Stimulated activated naive CD8-positive, alpha-beta T cell treated with anti-CD3 and anti-CD28 coated beads, Interleukin-15, Interleukin-2, amounts not matched to agents 100 U/mL and 50 U/mL, for 24 hours (primary cell): Measurements from ENCODE around the gene CD200.

Experiments used
- ATAC-seq: fragments of 150-1000 bp; cut with Tn5 transposase; one replicate; pipeline ENCODE4 v1.10.0; 2021
- DNase-seq: peaks from one replicate; pipeline ENCODE4 v3.0.0; 2021

CD200 gene

DNA sequence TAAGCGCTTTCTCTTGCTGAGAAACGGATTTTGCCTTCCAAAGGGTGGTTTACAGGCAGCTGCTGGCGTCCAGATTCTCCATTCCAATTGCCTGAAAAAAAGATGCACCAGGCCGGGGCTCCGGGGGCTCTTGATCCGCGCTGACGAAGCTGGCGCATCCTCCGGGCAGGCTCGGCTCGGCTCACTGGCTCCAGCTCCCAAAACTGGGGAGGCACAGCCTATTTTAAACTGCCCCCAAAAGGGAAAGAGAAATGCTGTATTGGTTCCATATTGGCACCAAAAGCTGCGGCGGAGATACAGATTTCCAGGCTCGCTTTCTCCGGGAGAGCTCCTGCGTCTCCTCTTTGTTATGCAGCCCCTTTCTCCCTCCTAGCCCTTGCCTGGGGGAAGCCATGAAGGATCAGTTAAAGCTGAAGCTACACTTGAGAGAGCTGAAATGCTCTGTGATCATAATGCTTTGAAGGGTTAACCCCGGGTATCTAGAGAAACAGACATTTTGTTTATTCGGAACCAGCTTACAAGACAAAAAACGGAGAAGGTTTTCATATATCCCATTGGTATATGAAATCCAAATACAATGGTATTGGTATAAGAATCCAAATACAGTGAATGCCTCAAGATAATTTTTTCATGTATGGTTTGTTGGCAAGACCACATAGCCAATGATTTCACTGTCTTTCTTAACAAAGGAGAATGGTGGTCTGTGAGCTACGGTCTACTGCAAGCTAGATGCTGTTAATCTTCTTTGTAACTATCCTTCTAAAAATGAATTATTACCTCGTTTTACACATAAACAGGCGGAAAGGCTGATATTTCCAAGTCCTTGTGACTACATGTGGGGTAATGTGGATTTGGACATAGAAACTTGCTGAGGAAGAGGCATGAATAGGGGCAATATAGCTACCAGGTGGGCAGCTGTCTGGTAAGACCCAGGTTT is 693 bp downstream of the CD200 start:
- ATAC-seq (peak; percentile 16), DNase-seq (peak; percentile 37)

GRCh38 chr3:112334691-112335433 is 1.9 kb downstream of the CD200 start:
- ATAC-seq (no peak), DNase-seq (no peak)

- no peak for ATAC-seq
Measured at GRCh38 chr3:112335434-112335781, 2.5 kb downstream of the CD200 start.

GRCh38 chr3:112338021-112338726 is 5.2 kb downstream of the CD200 start:
- no peak for DNase-seq
- ATAC-seq: peak; percentile 82

More at GRCh38 chr3:112335434-112335781, 2.5 kb downstream of the CD200 start:
- no peak for DNase-seq

DNA sequence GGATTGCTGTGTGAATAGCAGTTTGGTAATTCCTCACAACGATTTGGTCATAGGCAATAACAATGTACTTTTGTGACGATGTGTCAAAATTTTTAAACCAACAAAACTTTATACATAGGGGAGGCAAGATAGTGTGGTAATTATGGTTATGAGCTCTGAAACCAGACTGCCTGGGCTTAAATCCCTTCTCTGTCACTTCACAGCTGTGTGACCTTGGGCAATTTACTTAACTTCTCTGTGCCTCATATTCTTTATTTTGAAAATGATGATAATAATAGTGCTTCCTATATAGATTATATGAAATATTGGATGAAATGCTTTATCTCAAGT is 5.7 kb downstream of the CD200 start:
- ATAC-seq (no peak), DNase-seq (no peak)

DNA sequence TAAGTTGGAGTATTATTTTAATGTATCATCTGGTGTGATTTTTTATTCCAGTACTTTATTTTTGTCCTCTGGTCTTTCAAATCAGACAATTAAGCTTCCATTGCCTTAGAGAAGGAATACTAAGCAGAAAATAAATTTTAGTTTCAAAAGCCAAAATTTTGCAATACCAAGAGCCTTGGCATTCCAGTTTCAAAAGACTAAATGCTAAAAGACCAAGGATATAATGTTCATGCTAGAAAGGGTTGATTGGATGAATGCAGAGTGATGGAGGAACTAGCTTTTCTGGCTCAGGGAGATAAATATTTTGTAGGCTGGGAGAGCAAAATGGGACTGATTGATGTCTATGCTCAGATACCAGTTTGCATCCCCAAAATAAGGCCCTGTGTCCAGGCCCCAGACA is 6.2 kb downstream of the CD200 start:
- ATAC-seq: no peak

DNA sequence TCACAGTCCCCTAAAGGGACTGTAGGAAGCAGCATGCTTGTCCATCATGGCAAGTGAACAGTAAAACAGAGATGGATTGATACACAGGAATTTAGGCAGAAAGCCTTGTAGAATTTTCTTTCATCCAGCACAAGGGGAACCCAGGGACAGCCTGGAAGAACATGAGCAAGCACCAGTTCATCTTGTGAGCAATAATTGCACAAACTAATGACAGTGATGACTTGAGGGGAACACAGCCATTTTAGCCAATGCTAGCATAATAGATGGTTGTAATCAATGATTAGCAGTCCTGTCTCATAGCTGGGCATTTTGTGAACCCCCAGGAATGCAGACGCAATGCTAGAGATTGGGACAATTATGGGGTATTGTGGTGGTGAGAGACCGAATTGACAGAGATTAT is 6.7 kb downstream of the CD200 start:
- no peak for DNase-seq
- ATAC-seq: no peak

More for the DNA sequence above, 6.2 kb downstream of the CD200 start:
- DNase-seq: no peak

DNA sequence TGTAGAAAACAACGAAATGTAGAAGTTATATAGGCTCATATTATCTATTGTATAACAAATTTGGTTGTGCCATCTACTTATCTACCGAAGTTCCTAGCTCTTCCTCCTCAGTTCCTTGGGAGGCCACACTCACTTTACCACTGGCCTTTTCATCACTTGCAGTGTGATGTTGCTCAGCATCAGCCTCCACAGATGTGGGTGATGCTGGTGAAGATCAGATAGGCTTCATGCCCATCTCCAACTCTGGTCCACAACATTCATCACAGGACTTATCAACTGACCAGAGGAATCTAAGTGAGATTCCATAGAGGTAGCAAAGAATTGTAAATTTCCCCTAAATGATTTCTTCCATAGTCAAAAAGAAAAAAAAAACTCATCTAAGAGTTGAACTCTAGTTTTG is 8.4 kb downstream of the CD200 start:
- ATAC-seq: no peak
- no peak for DNase-seq

- ATAC-seq (no peak), DNase-seq (no peak)
Measured at GRCh38 chr3:112345681-112346080, 12.7 kb downstream of the CD200 start.

GRCh38 chr3:112346491-112347122 is 13.7 kb downstream of the CD200 start:
- DNase-seq (no peak), ATAC-seq (no peak)

- DNase-seq (no peak), ATAC-seq (no peak)
Measured at GRCh38 chr3:112348943-112349342, 16.0 kb downstream of the CD200 start.

DNA sequence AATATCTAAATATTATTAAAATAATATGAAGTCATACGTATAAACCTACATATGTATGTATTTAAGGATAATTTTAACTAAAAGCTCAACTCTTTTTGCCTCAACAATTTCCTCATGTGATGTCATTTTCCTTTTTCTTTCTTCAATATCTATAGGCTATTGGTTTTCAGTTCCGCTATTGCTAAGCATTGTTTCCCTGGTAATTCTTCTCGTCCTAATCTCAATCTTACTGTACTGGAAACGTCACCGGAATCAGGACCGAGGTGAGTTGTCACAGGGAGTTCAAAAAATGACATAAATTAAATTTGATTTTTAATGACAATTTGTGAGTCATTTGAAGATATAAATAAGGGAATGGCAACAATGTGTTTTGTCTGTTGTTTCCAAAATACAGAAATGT is 16.6 kb downstream of the CD200 start:
- DNase-seq (no peak), ATAC-seq (no peak)

GRCh38 chr3:112350018-112350810 is 17.3 kb downstream of the CD200 start:
- ATAC-seq: no peak
- DNase-seq: no peak

GRCh38 chr3:112351036-112351435 is 18.1 kb downstream of the CD200 start:
- no peak for DNase-seq
- no peak for ATAC-seq

DNA sequence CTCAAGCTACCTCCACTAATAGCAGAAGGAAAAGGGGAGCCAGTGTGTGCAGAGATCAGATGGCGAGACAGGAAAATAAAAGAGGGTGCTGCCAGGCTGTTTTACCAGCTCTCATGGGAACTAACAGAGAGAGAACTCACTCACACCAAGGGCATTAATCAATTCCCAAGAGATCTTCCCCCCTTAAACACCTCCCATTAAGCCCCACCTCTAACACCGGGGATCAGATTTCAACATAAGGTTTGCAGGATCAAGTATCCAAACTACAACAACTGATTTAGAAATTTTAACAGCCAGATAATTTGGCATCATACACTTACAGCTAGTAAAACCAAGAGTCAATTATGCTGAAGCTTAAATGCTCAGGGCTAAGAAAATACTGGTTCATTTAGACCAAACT is 18.9 kb downstream of the CD200 start:
- DNase-seq: no peak
- ATAC-seq: no peak

- ATAC-seq: no peak
- no peak for DNase-seq
Measured at GRCh38 chr3:112352720-112353119, 19.8 kb downstream of the CD200 start.

DNA sequence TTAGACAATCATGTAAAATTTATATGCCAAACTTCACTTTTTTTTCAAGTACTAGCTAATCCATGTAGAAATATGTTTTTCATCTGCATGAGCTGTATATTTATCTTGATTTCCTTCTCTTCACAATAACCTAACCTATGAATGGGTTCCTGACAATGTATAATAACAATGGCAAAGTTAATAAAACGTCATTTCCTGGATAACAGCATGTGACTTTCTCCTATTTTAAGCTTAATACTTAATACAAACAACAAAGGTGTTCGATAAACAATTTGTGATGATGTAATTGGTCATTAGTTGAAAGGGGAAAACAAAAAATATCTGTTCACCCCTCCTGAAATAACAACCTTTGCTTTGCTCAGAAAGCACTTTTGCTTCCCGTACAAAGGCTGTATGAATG is 20.4 kb downstream of the CD200 start:
- DNase-seq (no peak), ATAC-seq (no peak)

GRCh38 chr3:112354642-112355306 is 21.8 kb downstream of the CD200 start:
- ATAC-seq (no peak), DNase-seq (no peak)

- ATAC-seq: no peak
Measured at GRCh38 chr3:112355307-112355687, 22.3 kb downstream of the CD200 start.

DNA sequence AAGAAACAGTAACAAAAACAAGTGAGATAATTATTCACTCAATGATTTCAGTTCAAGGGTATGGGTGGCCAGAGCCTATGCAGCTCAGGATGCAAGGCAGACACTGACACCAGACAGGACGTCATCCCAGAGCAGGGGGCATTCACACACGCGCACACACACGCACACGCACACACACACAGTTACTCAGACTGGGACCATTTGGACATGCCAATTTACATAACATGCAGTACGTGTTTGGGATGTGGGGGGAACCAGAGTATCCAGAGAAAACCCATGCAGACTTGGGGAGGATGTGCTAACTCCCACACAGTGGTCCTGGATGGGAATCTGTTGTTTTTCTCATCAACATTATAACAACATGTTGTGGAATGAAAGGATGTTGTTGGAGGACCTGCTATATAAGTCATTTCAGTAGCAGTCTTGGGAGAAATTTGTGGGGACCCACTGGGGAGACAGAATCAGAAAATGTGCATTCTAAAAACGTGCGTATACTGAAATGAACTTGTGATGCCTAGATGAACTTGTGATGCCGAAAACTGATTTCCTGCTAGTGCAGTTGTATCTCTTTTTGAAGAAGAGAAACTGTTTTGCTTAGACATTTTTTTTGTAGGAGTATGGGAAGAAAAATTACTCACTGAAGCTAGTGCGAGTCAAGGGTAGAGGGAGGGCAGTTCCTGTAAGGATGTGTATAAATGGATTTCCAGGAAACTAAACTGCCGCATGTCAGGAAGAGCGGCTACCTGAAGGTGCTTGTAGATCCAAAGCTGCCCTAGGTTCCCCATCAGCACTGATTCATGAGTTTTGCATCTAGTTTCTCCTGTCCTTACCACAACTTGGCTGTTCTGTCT is 25.2 kb downstream of the CD200 start:
- ATAC-seq: peak; percentile 23
- DNase-seq: no peak

More at GRCh38 chr3:112355307-112355687, 22.3 kb downstream of the CD200 start:
- no peak for DNase-seq
